ENCODE data around the gene PTGS2.

DNA sequence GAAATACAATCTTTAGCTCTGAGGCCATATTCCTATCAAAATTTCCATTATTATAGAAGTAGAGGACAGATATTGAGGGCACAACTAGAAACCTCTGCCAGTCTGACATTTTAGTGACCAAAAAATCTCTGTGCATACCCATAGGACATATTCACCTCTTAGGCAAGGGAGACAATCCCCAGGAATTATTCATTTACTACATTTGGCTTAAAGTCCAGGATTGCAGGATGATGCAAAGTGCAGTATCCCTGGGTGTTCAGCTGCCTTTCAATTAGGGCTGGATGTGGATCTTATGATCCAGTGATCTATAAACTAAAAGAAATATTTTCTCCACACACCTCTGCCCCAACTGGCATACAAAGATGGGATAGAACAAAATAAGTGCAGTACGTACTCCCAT lies 50.9 kb downstream of the PTGS2 start:
- no peak for TF ChIP-seq ELF1 (IDR thresholded peaks at IDR 0.05)
- no peak for TF ChIP-seq CTCF (IDR thresholded peaks at IDR 0.05)
- no peak for TF ChIP-seq NFIC (IDR thresholded peaks at IDR 0.05; ENCODE audit: borderline replicate concordance)
- no peak for TF ChIP-seq RFX5 (IDR thresholded peaks at IDR 0.05; ENCODE audit: low read length)
- TF ChIP-seq POLR2AphosphoS5 (IDR thresholded peaks at IDR 0.05; ENCODE audit: low read depth, low read length), result no peak
- TF ChIP-seq, protein P1, sequence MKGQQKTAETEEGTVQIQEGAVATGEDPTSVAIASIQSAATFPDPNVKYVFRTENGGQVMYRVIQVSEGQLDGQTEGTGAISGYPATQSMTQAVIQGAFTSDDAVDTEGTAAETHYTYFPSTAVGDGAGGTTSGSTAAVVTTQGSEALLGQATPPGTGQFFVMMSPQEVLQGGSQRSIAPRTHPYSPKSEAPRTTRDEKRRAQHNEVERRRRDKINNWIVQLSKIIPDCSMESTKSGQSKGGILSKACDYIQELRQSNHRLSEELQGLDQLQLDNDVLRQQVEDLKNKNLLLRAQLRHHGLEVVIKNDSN (IDR thresholded peaks at IDR 0.05; ENCODE audit: borderline replicate concordance, low read depth), result no peak
- TF ChIP-seq RXRA (IDR thresholded peaks at IDR 0.05; ENCODE audit: borderline replicate concordance, low read depth), result no peak
- TF ChIP-seq GABPA (IDR thresholded peaks at IDR 0.05; ENCODE audit: low read depth), result no peak
- TF ChIP-seq EP300 (IDR thresholded peaks at IDR 0.05; ENCODE audit: borderline replicate concordance in 1 of 2, low read depth in 1 of 2, low read length in 1 of 2), result no peak
- TF ChIP-seq, protein P2, sequence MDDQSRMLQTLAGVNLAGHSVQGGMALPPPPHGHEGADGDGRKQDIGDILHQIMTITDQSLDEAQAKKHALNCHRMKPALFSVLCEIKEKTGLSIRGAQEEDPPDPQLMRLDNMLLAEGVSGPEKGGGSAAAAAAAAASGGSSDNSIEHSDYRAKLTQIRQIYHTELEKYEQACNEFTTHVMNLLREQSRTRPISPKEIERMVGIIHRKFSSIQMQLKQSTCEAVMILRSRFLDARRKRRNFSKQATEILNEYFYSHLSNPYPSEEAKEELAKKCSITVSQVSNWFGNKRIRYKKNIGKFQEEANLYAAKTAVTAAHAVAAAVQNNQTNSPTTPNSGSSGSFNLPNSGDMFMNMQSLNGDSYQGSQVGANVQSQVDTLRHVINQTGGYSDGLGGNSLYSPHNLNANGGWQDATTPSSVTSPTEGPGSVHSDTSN (IDR thresholded peaks at IDR 0.05), result no peak
- no peak for TF ChIP-seq MXI1 (IDR thresholded peaks at IDR 0.05; ENCODE audit: low read depth, low read length)

All from SK-N-SH (cell line).